DMS79 treated with DMSO at 0.1 percent for 48 hours (cell line): ENCODE results near the gene SMPD3.

ENCODE experiments used
- DNase-seq: peaks from one replicate; lab custom pipeline; 2025; lab: John Stamatoyannopoulos, UW

The SMPD3 gene

DNA sequence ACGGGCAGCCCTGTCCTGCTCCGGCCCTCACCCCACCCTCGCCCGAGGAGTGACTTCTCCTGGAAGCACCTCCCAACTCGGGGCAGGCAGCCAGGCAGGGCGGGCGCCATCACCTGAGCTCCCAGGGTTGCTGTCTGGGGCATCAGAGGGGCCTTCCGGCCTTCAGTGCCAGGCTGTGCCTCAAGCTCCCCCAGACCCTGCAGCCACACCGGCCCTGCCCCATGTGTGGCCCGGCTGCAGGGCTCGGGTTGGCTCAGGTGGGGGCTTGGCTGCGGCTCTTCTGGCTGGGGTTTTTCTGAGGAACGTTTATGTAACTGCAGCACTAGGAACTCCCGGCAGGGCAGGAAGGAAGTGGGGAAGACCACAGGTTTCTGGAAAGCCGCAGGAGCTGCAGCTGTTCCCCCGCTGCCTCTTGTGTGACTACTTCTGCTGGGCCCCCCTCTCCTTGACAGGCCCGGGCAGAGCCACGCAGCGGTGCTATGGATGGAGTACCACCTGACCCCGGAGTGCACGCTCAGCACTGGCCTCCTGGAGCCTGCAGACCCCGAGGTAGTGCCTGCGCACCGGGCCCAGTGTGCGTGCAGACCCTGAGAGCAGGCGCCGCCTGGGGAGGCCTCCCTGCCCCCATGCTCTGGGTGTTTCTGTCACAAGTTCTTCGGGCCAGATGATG lies 91.9 kb downstream of the SMPD3 start:
- no peak for DNase-seq

DNA sequence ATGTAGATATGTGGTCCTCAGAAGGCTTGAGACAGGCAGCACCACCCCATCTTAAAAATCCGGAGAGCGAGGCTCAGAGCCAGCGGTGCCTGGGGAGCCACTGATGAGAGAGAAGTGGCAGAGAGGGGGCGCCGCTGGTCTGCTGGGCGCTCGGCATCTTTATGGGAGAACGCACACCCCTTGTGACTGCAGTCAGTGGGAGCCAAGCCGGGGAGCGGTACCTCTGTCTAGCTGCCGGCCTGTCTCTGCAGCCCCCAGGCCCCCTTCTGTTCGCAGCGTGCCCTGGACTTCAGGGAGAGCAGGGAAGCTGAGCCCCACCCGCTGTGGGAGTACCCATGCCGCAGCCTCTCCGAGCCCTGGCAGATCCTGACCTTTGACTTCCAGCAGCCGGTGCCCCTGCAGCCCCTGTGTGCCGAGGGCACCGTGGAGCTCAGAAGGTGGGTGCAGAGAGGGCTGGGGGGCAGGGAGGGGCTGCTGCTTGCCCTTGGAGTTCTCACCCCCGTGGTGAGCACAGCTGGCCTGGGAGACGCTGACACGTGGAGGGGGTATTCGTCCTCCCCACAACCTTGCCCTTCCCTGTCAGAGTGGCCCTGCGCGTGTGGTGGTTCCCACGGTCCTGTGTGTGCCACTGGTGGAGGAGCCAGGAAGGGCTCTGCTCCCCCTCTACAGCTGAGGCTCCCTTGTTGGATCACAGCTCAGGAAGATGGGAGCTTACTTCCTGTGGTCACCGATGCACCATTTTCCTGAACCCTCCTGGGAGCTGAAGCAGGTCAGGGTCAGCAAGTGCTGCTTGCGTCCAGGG lies 92.7 kb downstream of the SMPD3 start:
- DNase-seq = no peak

DNA sequence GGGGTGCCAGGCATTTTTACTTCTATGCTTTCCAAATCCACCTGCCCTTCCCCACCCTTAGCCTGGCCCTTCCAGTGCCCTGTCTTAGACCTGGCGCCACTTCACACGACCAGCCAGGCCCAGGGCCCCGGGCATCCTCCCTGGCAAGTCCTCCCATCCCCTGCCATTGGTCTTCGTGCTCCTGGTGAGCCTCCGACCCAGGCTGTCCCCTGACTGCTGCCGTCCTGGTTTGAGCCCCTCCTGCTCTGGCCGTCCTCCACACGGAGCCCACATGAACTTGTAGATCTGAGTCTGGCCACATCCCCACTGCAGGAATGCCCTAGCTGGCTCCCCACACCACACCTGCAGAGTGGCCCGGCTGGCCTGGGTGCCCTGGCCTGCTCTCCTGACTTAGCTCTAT lies 93.5 kb downstream of the SMPD3 start:
- DNase-seq = no peak

DNA sequence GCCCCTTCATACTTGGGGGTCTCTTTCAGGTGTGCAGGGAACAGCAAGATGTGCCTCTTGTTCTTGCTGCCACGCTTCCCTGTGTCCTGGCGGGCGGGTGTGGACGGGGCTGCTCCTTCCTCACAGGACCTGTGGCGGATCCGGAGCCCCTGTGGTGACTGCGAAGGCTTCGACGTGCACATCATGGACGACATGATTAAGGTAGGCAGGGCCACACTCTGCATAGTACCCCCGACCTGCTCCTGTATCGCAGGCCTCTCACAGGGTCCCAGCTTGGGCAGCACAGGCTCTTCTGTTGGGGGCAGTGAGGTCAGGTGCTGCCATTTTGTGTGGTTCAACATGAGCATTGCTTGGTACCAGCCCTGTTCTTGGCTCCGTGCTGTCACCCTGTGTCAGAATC lies 94.9 kb downstream of the SMPD3 start:
- no peak for DNase-seq

DNA sequence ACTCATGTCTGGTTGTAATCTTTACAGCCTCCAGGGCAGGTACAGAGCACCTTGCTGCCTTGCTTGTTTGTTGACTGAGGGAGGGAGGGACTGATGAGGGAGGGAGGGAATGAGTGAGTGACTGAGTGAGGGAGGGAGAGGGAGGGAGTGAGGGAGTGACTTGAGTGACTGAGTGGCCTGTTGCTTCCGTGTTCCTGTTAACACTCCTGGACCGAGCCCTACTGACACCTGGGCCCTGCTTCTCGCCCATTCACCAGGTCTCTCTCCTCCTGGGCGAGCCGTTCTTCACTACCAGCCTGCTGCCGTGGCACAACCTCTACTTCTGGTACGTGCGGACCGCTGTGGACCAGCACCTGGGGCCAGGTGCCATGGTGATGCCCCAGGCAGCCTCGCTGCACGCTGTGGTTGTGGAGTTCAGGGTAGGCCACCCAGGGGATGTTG lies 96.3 kb downstream of the SMPD3 start:
- no peak for DNase-seq

DNA sequence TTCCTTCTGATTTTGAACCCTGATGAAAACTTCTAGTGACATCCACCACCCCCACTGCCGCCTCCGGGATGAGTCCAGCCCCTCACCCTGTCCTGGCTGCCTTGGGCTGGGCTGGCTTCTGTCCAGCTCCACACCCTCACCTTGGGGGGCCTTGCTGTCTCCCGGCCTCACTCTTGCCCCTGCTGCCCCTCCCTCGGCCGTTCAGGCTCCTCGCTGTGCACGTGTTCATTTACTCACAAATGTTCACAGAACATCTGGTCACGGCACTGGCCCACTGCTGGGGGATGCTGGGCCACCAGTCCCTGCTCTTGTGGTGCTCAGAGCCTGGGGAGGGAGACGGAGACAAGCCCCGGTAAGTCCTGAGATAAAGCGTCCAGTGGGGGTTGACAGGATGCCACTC lies 96.8 kb downstream of the SMPD3 start:
- no peak for DNase-seq

DNA sequence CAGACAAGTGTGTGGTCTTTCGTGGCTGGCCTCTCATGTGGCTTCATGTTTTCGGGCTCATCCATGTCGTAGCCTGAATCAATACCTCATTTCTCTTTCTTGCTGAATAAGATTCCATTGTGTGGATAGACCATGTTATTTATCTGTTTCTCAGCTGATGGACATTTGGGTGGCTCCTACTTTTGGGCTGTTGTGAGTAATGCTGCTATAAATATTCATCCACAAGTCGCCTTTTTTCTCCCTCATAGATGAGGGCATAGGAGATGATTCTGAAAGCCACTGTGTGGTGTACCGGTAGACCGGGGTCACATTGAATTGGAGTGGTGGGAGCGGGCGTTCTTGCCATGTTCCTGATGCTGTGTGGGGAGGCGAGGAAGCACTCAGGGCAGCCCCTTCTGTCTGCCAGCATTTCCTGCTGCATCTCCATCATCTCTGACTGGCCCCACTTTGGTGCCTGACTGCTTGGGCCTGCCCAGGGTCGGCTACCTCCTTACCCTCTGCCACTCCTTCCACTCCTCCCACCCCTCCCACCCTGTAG lies 97.4 kb downstream of the SMPD3 start:
- no peak for DNase-seq

DNA sequence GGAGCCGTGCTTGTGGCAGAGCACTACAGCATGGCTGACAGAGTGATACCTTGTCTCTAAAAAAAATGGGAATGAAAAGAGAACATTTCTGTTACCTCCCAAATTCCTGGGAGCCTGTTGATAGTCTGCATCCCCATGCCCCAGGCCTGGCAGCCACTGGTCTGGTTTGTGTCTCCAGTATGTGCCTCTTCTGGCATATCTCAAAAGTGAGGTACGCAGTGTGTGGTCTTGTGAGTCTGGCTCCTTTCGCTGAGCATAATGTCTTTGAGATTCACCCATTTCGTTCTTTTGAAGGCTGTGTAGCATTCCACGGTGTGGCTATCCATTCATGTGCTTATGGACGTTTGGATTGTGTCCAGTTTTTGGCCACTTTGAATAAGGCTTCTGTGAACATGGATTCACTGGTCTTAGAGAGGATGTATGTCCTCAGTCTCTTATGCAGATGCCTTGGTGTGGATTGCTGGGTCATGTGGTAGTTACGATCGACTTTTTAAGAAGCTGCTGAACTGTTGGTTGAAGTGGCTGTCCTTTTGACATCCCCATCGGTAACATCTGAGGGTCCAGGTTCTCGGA lies 98.4 kb downstream of the SMPD3 start:
- no peak for DNase-seq

DNA sequence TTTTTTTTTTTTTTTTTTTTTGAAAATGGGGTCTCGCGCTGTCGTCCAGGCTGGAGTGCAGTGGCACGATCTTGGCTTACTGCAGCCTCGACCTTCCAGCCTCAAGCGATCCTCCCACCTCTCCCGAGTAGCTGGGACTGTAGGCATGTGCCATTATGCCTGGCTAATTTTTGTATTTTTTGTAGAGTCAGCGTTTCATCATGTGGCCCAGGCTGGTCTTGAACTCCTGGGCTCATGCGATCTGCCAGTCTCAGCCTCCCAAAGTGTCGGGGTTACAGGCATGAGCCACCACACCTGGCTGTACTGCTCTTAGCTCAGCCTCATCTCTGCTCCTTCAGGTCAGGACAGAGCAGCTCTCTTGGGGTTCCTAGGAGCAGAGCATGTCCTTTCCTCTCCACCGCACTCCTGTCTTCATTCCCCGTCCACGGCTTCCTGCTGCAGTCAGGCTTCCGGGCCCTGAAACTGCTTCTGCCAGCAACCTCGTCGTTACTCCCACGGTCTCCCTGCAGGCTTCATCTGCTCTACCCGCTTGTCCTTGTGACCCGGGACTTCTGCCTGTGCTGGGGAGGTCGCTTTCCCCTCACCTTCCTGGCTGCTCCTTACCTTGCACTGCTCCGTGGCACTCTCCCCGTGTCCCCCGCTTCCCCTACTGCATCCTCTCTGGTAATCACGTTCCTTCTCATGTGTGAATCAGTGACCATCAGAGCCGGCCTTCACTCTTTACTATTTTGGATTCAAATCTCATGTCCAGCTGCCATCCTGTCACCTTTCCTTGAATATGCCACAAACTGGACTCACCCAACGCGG lies 99.5 kb downstream of the SMPD3 start:
- no peak for DNase-seq

DNA sequence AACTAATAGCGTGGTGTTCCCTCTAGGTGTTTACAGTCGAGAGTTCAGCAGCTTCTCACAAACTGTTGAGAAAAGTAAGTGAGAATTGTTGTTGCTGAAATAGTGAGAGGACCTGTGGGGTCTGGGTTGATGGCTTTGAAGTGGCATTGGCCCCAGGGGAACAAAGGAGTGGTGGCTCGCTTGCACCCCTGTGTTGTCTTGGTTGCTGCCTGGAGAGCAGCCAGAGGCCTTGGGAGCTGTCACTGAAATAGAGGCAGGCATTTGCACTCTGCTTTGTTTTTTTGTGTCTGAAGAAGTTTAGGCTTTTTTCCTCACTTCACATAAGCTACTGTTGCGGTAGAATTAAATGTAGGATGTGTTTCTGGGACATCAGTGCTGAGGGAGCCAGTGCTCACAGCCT lies 100.7 kb downstream of the SMPD3 start:
- no peak for DNase-seq

DNA sequence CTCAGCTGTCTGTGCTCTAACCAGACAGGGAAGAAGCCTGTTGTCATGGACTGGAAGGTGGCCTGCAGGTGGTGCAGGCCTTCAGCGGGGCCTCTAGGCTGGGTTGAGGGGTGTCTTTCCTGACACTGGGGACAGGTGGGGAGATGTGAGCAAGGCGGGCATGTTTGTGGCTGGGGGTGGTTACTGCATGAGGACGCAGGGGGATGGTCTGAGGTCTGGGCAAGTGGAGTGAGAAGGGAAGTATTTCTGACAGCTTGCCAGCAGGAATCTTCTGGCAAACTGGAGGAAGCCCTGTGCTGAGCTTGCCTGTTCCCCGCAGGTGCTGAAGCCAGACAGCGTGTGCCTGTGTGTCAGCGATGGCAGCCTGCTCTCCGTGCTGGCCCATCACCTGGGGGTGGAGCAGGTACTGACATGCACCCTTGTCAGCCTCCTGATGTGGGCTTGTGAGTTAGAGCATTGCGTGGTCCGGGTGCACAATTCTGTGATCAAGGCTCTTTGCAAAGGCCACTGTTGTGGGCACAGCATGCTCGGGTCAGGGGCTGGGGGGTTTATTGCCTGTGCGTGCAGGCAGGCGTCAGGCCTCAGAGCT lies 101.3 kb downstream of the SMPD3 start:
- no peak for DNase-seq

DNA sequence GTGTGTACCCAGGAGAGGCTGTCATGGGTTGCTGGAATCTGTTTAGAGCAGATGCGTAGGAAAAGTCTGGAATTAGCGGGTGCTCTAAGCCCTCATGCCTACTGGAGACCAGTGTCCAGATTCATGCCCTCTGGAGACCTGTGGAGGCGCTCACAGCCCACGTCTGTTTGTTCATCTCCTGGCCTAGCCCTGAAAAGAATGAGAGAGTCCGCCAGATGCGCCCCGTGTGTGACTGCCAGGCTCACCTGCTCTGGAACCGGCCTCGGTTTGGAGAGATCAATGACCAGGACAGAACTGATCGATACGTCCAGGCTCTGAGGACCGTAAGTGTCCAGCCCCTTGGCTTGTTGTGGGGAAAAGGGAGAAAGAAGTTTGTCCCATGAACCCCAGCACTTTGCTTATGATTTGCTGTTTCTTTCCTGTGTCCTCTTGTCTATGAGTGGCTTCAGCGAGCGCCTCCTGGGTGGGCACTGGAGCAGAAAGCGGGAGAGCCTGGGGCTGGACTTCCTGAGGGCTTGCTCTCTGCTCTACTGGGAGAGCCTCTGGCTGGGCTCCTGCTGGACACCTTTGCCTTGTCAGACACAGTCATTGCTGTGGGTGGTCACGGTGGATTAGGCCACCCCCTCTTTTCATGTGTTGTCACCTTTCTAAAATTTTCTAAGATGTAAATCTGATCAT lies 102.2 kb downstream of the SMPD3 start:
- DNase-seq = no peak

DNA sequence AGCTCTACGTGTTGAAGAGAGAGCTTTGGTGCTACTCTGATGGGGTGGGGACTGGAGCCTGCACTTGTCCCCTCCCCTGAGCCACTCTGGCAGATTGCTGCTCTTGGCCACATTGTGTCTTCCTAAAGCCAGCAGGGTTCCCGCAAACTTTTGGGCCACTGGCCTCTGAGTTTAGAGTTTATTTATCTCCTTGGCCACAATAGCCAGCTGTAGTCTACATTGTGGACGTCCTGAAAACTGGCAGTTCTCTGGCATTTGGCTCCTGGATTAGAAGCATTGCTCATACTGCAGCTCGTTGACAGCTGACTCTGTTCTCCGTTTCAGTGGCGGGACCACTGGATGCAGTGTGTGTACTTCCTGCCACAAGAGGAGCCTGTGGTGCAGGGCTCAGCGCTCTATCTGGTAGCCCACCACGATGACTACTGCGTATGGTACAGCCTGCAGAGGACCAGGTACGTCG lies 102.9 kb downstream of the SMPD3 start:
- no peak for DNase-seq

DNA sequence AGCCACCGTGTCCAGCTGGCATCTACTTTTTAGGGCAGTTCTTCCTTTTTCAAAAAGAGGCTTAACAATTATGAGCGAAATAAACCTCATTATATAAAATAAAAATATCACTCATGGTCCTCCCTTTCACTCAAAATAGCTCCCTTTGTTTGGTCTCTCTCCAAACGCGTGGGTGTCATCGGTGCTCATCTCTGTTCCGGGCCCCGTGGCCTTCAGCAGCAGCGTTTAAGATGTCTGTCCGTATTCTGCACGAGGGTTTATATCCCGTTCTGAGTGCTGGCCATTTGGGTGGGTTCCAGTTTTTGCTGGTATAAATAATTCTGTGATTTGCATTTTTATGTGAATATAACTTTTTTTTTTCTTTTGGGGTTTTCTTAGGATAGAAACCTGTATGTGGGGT lies 104.1 kb downstream of the SMPD3 start:
- DNase-seq = no peak

DNA sequence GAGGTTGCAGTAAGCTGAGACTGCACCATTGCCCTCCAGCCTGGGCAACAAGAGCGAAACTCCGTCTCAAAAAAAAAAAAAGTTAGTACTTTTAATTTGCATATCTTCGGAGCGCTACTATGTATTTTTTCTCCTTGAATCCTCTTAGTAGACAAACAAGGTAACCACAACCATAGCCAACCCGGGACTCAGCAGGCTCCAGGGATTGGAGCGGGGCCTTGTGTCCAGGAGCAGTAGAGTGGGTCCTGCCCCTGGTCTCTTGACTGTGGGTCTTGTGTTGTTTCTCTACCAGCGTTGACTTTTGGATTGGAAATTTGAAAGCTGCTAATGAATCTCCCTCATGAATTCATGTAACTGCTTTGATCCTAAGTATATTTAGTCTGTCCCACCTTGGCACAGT lies 105.2 kb downstream of the SMPD3 start:
- DNase-seq = no peak

DNA sequence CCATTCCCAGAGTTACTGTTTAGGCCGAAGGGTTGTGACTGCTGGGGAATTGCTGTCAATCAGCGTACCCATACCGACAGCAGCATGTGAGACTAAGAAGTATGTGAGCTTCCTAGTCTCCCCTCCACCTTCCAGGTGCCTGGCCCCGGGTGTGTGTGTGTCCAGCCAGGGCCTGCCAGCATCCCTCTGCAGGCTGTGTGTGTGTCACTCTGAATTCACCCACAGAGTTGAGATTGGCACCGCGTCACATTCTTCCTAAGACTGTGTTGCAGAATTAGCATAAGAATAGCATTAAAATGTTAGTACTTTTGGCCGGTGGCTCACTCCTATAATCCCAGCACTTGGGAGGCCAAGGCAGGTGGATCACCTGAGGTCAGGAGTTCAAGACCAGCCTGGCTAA lies 105.7 kb downstream of the SMPD3 start:
- DNase-seq = no peak

DNA sequence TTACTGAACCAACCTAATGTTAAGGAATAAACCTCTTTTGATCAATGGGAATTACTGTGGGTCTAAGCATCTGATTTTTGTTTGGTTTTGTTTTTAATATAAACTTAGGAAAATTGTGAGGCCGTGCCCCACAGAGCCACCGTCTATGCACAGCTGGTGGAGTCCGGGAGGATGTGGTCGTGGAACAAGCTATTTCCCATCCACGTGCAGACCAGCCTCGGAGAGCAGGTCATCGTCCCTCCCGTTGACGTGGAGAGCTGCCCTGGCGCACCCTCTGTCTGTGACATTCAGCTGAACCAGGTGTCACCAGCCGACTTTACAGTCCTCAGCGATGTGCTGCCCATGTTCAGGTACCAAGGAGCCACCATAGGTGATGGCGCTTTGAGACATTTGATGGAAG lies 109.1 kb downstream of the SMPD3 start:
- DNase-seq = no peak

DNA sequence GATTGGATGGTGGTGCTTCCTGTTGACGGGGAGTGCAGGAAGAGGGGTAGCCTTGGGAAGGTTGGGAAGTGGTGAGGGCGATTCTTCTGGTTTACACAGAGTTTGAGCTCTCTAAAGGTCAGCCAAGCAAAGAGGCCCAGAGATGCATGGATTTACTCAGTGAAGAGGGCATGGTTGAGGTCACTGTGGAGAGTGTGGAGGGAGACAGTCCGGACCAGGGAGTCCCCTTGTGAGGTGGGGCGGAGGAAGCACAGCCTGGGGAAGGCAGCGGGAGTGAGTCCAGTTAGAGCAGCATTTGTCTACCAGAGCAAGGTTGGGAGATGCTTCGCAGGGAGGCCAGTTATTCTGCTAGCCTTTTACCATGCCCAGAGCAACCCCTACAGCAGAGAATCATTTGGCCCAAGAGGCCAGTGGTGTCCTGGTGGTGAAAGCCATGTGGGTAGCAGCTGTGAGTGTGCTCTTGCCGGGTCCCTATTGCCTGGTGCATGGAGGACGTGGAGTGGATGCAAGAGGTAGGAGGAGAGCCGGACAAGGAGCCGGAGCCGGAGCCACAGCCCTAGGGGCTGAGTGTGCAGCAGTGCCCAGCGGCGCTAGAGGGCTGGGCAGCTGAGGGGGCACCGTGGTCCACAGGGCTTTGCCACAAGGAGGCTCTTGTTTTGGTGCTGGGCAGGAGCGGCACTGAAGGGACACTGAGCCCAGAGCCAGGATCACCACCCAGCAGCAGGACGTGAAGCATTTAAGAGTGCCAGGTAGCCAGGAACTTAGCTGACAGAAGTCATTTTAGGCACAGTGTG lies 109.8 kb downstream of the SMPD3 start:
- DNase-seq = no peak

DNA sequence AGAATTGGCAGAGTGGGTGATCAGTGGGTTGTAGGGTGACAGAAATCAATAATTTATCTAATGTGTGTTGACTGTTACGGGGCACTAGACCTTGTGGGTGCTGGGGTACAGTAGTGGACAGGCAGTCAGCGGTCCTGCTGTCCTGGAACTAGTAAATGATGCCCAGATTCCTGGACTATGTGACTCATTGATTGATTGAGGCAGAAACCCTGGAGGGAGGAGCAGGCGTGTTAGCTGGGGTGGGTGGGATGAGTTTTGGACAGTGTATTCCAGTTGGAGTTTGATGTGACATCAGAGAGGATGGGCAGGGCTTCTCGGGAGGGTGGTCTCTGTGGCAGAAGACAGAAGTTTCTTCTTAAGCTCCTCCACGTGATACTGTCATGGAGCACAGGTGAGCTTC lies 113.1 kb downstream of the SMPD3 start:
- no peak for DNase-seq

DNA sequence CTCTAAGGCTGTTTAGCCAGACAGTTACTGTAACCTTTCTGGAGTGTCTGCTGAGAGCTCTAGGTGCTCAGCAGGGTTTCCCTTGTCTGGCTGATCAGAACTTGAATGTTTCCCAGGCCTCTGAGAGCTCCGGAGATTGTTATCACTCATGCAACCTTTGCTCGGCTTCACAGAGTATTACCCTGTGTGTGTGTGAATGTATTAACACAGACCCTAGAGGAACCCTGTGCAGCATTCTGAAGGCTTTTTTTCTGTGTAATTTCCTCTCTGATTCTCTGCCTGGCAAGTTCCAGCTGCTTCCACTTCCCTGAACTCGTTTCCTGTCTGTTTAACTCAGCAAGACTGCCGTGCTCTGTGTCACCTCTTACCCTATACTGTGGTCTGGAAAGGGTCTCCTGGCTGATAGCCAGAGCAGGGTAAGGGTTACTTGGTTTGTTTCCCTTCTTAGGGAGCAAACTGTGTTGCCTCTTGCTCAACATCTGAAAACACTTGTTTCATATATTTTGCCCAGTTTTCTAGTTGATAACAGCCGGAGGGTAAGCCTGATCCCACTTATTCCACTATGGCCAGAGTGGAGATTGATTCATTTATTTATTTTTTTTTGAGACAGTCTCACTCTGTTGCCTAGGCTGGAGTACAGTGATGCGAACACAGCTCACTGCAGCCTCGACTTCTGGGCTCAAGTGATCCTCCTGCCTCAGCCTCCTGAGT lies 115.7 kb downstream of the SMPD3 start:
- DNase-seq = peak; percentile 73
